Pulmonary artery endothelial cell (primary cell): ENCODE data around the gene GALK1. TPM values are rescaled to one million over a fixed set of nuclear protein-coding genes. Genes with fewer than 3 reads are reported as not detected.

ENCODE experiments used
- DNase-seq: peaks from one replicate; pipeline ENCODE4 v3.0.0-alpha.2; 2011; ENCODE audit warnings: low read depth, low spot score
- total RNA-seq: library from RNA; depleted of rRNA; stranded (reverse); fragments of >200 nt; gene quantifications from 2 replicates; pipeline ENCODE4 v1.2.3, GENCODE V29; 2014

GALK1 gene
- total RNA-seq, 1 donor from 2014 or later, result 120 TPM

- DNase-seq, result no peak
These were observed 14.2 kb downstream of the GALK1 start for GRCh38 chr17:75750661-75751423.

GRCh38 chr17:75749545-75750389 lies 15.2 kb downstream of the GALK1 start:
- DNase-seq, result no peak

GRCh38 chr17:75748706-75749105 lies 16.3 kb downstream of the GALK1 start:
- no peak for DNase-seq

- DNase-seq, result no peak
These were observed 21.3 kb downstream of the GALK1 start for GRCh38 chr17:75743625-75744206.

GRCh38 chr17:75742337-75742736 lies 22.7 kb downstream of the GALK1 start:
- no peak for DNase-seq

GRCh38 chr17:75740631-75741077 lies 24.3 kb downstream of the GALK1 start:
- DNase-seq, result no peak

GRCh38 chr17:75740215-75740614 lies 24.8 kb downstream of the GALK1 start:
- DNase-seq, result no peak

GRCh38 chr17:75739801-75740200 lies 25.2 kb downstream of the GALK1 start:
- no peak for DNase-seq

- no peak for DNase-seq
These were observed 25.8 kb downstream of the GALK1 start for GRCh38 chr17:75739174-75739573.

- DNase-seq, result no peak
These were observed 26.7 kb downstream of the GALK1 start for GRCh38 chr17:75738218-75738802.

GRCh38 chr17:75737133-75737962 lies 27.6 kb downstream of the GALK1 start:
- DNase-seq, result no peak

GRCh38 chr17:75736173-75736835 lies 28.7 kb downstream of the GALK1 start:
- DNase-seq, result no peak

- DNase-seq, result no peak
These were observed 30.2 kb downstream of the GALK1 start for GRCh38 chr17:75734674-75735294.

GRCh38 chr17:75733471-75733870 lies 31.5 kb downstream of the GALK1 start:
- no peak for DNase-seq

- no peak for DNase-seq
These were observed 33.1 kb downstream of the GALK1 start for GRCh38 chr17:75731716-75732498.

GRCh38 chr17:75731086-75731715 lies 33.8 kb downstream of the GALK1 start:
- DNase-seq, result no peak

GRCh38 chr17:75730065-75730464 lies 34.9 kb downstream of the GALK1 start:
- no peak for DNase-seq

- no peak for DNase-seq
These were observed 35.6 kb downstream of the GALK1 start for GRCh38 chr17:75729351-75729750.

GRCh38 chr17:75727391-75727790 lies 37.6 kb downstream of the GALK1 start:
- no peak for DNase-seq
